ENCODE measurements around the gene PDZRN3. TPM values are rescaled to one million over a fixed set of nuclear protein-coding genes. Genes with fewer than 3 reads are reported as not detected.

Gene PDZRN3
- total RNA-seq, 4 donors from 2014 or later = 13.3 to 81.7 (median 19.7) TPM

- TF ChIP-seq CTCF (IDR thresholded peaks at IDR 0.05) (no peak), POLR2A (IDR thresholded peaks at IDR 0.05) (no peak)
- Histone ChIP-seq H3K9me3 (no peaks in the 10 kb centered on the region), H3K27me3 (no peaks in the 10 kb centered on the region), H3K4me3 (no peak overlapping the region), H3K36me3 (no peaks in the 10 kb centered on the region), H3K27ac (peak overlapping the region in 1 of 4 donors; percentile 24), H3K4me1 (peaks cover 0 to 14% (median 0%) of the 10 kb centered on the region in 4 donors)
- no peak for DNase-seq
Observed at GRCh38 chr3:73401059-73401458, 223.7 kb downstream of the PDZRN3 start.

- Histone ChIP-seq H3K27me3 (no peaks in the 10 kb centered on the region), H3K4me1 (peaks cover 0 to 14% (median 0%) of the 10 kb centered on the region in 4 donors), H3K9me3 (no peaks in the 10 kb centered on the region), H3K27ac (no peak overlapping the region), H3K36me3 (no peaks in the 10 kb centered on the region), H3K4me3 (no peak overlapping the region)
- no peak for TF ChIP-seq POLR2A (IDR thresholded peaks at IDR 0.05)
- TF ChIP-seq CTCF (IDR thresholded peaks at IDR 0.05) = no peak
- DNase-seq = no peak
Observed at GRCh38 chr3:73399666-73400253, 225.0 kb downstream of the PDZRN3 start.

GRCh38 chr3:73399106-73399505, 225.6 kb downstream of the PDZRN3 start:
- no peak for DNase-seq
- H3K27ac ChIP-seq = no peak overlapping the region
- TF ChIP-seq POLR2A (IDR thresholded peaks at IDR 0.05) (no peak), CTCF (IDR thresholded peaks at IDR 0.05) (no peak)
- H3K36me3 ChIP-seq = no peaks in the 10 kb centered on the region
- no peaks in the 10 kb centered on the region for H3K9me3 ChIP-seq
- H3K4me3 ChIP-seq = no peak overlapping the region
- H3K27me3 ChIP-seq = no peaks in the 10 kb centered on the region
- peaks cover 0 to 14% (median 0%) of the 10 kb centered on the region in 4 donors for H3K4me1 ChIP-seq

GRCh38 chr3:73398084-73398483, 226.7 kb downstream of the PDZRN3 start:
- Histone ChIP-seq H3K36me3 (no peaks in the 10 kb centered on the region), H3K9me3 (no peaks in the 10 kb centered on the region), H3K4me3 (no peak overlapping the region), H3K4me1 (peaks cover 0 to 14% (median 0%) of the 10 kb centered on the region in 4 donors), H3K27ac (no peak overlapping the region), H3K27me3 (no peaks in the 10 kb centered on the region)
- no peak for DNase-seq
- no peak for TF ChIP-seq CTCF (IDR thresholded peaks at IDR 0.05)
- no peak for TF ChIP-seq POLR2A (IDR thresholded peaks at IDR 0.05)

GRCh38 chr3:73394240-73394639, 230.5 kb downstream of the PDZRN3 start:
- Histone ChIP-seq H3K27ac (no peak overlapping the region), H3K4me1 (peaks cover 0 to under 1% (median 0%) of the 10 kb centered on the region in 4 donors), H3K4me3 (no peak overlapping the region), H3K36me3 (no peaks in the 10 kb centered on the region), H3K27me3 (no peaks in the 10 kb centered on the region), H3K9me3 (no peaks in the 10 kb centered on the region)
- TF ChIP-seq POLR2A (IDR thresholded peaks at IDR 0.05) = no peak
- TF ChIP-seq CTCF (IDR thresholded peaks at IDR 0.05) = no peak
- no peak for DNase-seq

Measured in Peyer's patch (tissue), 4 donors.